ENCODE measurements around the gene GAS6.
"Not testable (repeated sequence)": the region's sequence is repeated elsewhere in the genome, so short reads cannot be mapped to it uniquely, and the experiment has no call there.

GAS6 gene

DNA sequence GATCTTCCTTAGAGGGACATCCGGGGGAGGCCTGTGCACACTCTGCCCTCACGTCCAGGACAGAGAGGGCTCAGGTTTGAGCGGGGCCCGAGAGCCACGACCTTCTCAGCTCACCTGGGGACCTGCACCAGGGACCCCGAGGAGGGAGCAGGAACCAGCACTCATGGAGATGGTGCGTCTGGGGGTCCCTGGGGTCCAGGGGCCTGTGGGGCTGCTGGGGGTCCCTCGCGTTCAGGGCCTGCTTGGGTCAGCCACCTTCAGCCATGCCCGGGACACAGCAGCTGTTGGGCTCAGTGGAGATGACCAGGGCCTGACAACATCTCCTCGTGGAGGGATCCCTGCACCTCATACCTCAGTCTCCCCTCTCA, 57.8 kb downstream of the GAS6 start:
- no peak for DNase-seq (ENCODE audit: low read depth in 2 of 2)

DNA sequence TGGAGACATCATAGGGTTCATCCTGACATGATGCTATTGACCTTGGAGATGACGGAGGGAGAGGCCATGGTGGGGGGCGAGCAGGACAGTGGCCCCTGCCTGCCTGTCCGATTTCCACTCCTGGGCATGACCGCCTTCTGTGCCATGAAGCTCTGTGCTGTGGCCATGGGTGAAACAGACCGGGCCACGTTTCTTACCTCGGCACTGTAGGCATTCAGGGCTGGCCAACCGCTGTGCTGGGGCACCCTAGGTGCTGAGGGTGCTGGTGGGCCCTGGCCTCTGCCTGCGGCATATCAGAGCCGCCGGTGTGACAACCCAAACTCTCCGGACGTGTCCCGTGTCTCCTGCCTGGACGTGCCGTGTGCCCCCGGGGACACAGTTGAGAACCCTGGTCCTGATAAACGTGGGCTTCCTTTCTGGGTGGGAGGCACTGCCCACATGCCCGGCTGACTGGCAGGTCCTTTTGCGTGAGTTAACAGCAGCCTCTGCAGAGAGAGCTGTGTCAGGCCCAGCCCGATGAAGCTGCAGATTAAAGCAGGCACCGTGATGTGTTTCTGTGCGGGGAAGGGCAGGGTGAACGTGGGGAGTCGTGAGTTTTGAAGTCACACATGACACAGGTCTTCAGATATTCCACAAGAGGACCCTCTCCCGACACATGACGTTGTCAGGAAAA, 58.3 kb downstream of the GAS6 start:
- DNase-seq (ENCODE audit: low read depth in 2 of 2) = no peak

DNA sequence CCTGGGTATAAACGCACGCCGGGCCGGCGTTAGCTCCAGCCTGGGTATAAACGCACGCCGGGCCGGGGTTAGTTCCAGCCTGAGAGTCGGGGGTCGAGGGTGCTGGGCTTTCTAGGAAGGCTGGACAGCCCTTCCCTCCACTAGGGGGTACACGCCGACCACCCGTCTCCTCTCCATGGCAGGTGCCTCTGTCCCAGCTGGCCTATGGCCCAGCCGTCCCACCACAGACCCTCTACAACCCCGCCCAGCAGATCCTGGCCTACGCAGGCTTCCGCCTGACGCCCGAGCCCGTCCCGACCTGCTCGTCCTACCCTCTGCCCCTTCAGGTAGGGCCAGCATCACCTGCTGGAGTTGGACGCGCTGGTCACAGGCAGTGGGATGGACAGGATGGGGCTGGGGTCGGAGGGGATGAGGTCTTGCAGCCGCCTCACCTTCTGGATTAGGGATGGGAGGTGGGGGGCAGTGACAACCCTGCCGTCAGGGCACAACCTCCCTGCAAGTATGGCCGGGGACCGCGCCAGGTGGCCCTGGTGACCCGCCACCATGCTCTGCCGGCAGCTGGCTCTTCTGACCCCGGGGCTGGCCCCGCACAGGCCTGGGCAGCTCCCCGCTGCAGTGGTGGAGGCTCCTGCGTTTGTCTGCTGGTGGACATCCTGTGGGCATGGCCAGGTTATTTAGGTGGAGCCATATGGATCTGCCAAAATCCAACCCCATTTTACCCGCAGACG, 59.0 kb downstream of the GAS6 start:
- DNase-seq (ENCODE audit: low read depth in 2 of 2) = no peak

DNA sequence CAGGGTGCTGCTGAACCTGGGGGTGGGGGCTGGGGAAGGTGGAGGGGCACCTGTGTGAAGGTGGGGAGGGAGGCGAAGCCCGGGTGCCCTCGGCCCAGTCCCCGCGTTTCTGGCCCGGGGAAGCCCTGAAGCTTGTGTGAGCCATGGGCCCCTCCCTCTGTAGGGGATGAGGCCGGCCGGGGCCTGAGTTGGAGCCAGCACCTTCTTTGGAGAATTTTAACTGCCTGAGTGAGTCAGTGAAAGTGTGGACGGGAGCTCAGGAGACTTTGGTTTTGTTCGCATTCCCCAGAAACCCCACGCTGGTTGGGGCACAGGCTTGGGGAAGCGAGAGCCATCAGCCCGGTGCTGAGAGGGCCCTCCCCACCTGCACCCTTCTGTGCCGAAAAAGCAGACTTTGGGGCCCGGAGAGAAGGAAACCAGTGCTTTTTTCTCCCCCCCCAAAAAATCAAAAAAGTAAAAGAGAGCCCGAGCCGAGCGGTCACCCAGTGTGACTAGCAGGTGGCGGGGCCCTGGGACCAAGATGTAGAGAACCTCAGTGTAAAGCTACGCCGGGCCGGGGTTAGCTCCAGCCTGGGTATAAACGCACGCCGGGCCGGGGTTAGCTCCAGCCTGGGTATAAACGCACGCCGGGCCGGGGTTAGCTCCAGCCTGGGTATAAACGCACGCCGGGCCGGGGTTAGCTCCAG, 59.7 kb downstream of the GAS6 start:
- no peak for DNase-seq (ENCODE audit: low read depth in 2 of 2)

- DNase-seq (ENCODE audit: low read depth in 2 of 2) = no peak
Observed at GRCh38 chr13:113803409-113804016, 60.4 kb downstream of the GAS6 start.

DNA sequence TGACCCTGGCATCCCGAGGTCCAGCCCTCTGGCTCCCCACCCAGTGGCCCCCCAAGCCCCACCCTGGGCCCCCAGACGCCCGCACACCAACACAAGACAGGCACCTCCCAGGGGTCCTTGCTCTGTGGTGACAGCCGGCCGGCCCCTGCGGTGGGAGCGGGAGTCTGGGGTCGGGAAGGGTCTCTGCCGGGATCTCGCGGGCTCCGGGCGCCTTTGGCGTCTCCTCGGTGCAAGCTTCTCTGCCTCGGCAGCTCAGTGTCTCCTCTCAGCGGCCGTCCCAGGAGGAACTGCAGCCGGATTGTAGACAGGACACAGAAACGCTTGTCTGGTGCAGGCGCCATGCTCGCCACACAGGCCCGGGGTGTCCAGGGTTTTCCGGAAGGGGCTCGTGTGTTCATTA, 61.1 kb downstream of the GAS6 start:
- DNase-seq (ENCODE audit: low read depth in 2 of 2) = no peak

DNA sequence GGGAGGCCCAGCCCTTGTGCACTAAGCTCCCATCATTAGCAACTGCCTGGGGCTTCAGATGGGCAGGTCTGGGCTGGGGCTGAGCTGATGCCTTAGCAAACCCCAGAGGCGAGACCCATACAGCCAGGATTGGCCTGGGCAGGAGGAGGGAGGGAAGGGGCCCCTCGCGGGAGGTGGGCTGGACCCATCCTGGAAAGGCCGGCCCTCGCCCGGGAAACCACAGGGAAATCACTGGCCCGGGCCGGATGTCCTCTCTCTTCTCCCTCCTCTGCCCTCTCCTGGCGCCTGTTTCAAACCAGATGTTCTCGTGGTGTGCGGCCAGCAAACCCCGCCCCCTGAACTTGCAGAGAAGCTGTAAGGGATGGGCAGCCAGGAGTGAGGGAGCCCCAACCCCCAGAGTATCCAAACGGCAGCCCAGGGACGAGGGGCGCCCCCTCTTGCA, 61.8 kb downstream of the GAS6 start:
- DNase-seq (ENCODE audit: low read depth in 2 of 2) = no peak

- DNase-seq (ENCODE audit: low read depth in 2 of 2) = no peak
Observed at GRCh38 chr13:113801289-113801961, 62.5 kb downstream of the GAS6 start.

DNA sequence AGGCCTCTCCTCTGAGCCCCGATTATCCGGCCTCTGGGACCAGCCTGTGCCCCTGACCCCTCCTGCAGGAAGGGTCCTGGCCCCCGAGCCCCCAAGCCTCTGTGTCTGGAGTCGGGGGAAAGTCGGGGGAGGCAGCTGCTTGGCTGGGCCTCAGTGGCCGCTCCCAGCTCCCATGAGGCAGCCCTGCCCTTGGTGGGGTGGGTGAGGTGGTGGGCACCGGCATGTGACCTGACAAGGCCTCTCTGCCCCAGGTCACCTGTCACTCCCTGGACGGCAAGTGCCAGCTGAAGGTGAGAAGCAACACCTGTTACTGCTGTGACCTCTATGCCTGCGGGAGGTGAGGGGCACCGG, 63.3 kb downstream of the GAS6 start:
- DNase-seq (ENCODE audit: low read depth in 2 of 2) = no peak

DNA sequence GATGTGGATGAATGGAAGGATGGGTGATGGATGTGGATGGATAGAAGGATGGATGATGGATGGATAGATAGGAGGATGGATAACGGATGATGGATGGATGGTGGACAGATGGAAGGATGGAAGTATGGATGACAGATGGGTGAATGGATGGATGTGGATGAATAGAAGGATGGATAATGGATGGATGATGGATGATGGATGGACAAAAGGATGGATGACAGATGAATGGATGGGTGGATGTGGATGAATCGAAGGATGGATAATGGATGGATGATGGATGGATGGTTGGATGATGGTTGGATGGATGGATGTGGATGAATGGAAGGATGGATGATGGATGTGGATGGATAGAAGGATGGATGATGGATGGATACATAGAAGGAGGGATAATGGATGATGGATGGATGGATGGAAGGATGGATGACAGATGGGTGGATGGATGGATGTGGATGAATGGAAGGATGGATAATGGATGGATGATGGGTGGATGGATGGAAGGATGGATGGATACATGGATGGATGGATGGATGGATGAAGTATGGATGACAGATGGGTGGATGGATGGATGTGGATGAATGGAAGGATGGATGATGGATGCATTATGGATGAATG, 65.6 kb downstream of the GAS6 start:
- DNase-seq (ENCODE audit: low read depth in 2 of 2) = no peak

DNA sequence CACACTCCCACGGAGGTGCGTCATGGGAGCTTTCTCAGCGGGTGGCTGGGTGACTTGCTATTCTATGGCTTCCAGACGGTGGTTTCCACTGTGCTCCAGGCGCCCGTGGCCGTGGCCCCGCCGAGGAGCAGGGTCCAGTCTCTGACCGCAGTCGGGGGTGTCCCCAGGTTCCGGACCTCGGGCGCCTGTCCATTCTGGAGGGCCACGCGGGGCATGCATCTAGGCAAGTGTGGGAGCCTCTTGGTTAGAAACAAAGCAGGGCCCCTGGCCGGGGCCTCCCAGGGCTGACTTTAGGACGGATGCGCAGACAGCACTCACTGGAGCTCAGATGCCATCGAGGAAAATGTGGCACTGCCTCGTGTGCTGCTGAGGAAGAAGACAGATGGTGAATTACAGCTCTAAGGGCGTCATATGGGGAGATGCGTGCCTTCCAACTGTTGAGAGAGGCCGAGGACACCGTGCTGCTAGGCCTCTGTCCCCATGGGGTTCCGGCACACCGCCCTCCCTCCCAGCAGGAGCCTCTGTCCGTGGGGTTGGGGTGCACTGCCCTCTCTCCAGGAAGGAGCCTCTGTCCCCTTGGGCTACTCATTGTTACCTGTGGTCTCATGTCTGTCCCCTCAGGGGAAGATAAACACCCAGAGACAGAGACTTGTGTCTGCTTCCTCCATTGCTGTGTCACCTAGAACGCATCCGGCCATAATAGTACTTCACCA, 66.8 kb downstream of the GAS6 start:
- DNase-seq (ENCODE audit: low read depth in 2 of 2) = no peak

DNA sequence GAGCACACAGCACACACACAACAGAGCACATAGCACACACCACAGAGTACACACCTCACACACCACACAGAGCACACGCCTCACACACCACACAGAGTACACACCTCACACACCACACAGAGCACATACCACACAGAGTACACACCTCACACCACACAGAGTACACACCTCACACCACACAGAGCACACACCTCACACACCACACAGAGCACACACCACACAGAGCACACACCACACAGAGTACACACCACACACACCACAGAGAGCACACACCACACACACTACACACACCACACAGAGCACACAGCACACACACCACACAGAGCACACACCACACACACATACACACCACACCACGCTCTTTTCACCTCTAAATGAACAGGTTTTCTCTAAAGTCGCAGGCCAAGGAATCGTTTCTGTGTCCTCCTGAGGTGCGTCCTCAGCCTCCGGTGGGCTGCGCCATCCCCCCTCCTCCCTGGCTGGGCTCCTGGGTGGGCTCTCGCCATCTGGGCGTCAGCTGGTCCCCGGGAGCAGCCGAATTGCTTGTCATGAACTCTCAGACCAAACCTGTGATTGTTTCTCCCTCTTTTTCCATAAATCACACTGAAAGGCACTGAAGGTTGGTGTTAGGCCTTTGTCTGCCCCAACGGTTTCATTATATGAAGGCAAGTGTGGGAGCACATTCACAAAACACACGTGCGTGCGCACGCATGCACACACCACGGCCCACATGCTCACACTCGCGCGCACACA, 67.5 kb downstream of the GAS6 start:
- DNase-seq (ENCODE audit: low read depth in 2 of 2) = no peak

DNA sequence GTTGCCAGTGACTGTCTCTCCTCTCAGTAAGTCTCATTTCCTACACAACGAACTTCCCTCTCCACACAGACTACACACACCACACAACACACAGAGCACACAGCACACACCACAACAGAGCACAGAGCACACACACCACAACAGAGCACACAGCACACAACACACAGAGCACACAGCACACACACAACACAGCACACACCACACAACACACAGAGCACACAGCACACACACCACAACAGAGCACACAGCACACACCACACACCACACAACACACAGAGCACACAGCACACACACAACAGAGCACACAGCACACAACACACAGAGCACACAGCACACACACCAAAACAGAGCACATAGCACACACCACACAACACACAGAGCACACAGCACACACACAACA, 68.5 kb downstream of the GAS6 start:
- DNase-seq (ENCODE audit: low read depth in 2 of 2) = not testable (repeated sequence)

- no peak for DNase-seq (ENCODE audit: low read depth in 2 of 2)
Observed at GRCh38 chr13:113794764-113795173, 69.1 kb downstream of the GAS6 start.

DNA sequence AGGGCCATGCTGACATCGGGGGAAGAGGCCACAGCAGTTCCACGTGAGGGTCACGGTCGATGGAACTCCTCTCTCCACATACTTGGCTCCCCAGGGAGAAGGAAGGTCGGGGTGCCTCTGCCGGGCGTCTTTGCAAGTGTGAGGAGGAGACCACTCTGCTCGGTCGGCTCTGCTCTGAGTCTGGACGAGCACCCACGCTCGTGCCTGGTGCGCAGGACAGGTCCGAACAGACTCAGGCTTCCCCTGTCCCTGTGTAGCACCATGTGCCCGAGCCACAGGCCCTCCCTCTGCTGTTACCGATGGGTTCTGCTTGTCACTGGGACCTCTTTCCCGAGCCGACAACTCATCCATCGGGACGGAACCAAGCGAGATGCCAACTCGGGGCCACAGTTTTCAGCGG, 69.8 kb downstream of the GAS6 start:
- no peak for DNase-seq (ENCODE audit: low read depth in 2 of 2)

- DNase-seq (ENCODE audit: low read depth in 2 of 2) = no peak
Observed at GRCh38 chr13:113793718-113794085, 70.2 kb downstream of the GAS6 start.

GRCh38 chr13:113792886-113793717, 70.8 kb downstream of the GAS6 start:
- DNase-seq (ENCODE audit: low read depth in 2 of 2) = no peak

GRCh38 chr13:113792236-113792770, 71.6 kb downstream of the GAS6 start:
- DNase-seq (ENCODE audit: low read depth in 2 of 2) = no peak

DNA sequence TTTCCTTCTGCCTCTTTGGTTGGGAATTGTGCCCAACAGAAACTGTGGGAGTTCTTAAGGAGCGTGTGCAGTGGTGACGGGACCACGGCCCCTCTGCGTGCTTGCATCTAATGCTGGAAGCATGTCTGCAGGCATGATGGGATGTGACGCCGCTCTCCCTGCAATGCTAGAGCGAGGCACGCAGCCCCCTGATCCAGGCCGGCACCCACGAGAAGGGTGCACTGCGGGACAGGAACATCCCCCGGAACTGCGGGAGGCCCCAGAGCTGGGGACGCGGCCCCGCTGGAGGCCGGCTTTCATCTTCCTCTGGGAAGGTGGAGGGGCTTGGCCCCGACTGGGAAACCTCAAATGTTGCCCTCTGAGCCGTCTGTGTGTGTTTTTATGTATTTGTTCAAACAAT, 72.1 kb downstream of the GAS6 start:
- no peak for DNase-seq (ENCODE audit: low read depth in 2 of 2)
